Loucy (cell line): ENCODE measurements around the gene TSACC.

ENCODE experiments used
- EZH2phosphoT487 ChIP-seq: fragments of 200-600 bp; IDR thresholded peaks from 2 replicates; pipeline ENCODE4 v1.6.1; 2018; ENCODE audit warnings: antibody characterized with exemption, mild to moderate bottlenecking, moderate library complexity, borderline replicate concordance
- TF ChIP-seq, protein P1 (sequence below): fragments of 200-600 bp; sonication (generic); conservative IDR thresholded peaks from 2 replicates; pipeline ENCODE4 v1.5.1; 2014; ENCODE audit warnings: mild to moderate bottlenecking, antibody characterized with exemption, low read length

DNA sequence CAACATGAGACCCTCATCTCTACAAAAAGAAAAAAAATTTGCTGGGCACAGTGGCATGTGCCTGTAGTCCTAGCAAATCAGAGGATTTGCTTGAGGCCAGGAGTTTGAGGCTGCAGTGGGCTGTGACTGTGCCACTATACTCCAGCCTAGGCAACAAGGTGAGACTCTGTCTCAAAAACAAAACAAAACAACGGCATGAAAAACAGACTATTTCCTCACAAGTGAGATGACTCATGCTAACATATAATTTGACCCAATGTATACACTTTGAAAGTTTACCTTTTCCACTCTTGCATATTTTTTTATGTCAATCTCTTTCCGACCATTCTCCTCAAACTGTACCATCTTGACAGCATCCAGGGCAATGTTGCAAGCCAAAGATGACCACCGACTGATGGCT lies 17.8 kb upstream of the TSACC start:
- TF ChIP-seq, protein P1, sequence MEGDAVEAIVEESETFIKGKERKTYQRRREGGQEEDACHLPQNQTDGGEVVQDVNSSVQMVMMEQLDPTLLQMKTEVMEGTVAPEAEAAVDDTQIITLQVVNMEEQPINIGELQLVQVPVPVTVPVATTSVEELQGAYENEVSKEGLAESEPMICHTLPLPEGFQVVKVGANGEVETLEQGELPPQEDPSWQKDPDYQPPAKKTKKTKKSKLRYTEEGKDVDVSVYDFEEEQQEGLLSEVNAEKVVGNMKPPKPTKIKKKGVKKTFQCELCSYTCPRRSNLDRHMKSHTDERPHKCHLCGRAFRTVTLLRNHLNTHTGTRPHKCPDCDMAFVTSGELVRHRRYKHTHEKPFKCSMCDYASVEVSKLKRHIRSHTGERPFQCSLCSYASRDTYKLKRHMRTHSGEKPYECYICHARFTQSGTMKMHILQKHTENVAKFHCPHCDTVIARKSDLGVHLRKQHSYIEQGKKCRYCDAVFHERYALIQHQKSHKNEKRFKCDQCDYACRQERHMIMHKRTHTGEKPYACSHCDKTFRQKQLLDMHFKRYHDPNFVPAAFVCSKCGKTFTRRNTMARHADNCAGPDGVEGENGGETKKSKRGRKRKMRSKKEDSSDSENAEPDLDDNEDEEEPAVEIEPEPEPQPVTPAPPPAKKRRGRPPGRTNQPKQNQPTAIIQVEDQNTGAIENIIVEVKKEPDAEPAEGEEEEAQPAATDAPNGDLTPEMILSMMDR, result no peak
- no peak for TF ChIP-seq EZH2phosphoT487
